Neural progenitor cell (in vitro differentiated cells): ENCODE measurements around the gene CTRB1. TPM values are rescaled to one million over a fixed set of nuclear protein-coding genes. Genes with fewer than 3 reads are reported as not detected.
"Not testable (repeated sequence)": the region's sequence is repeated elsewhere in the genome, so short reads cannot be mapped to it uniquely, and the experiment has no call there.

Experiments used
- DNase-seq: peaks from one replicate; pipeline ENCODE4 v3.0.0-alpha.2; 2016; ENCODE audit warnings: low spot score
- H2AFZ ChIP-seq: fragments of 200-600 bp; sonication (generic); replicated peaks from 2 replicates; pipeline ENCODE4 v1.6.1; 2016; ENCODE audit warnings: antibody characterized with exemption
- H3F3A ChIP-seq: fragments of 200-600 bp; sonication (generic); 2 replicates; pipeline ENCODE4 v1.6.1; 2016; ENCODE audit warnings: antibody characterized with exemption, low read depth
- H3K27ac ChIP-seq: fragments of 200-600 bp; sonication (generic); 2 replicates; pipeline ENCODE4 v1.5.1; 2016; ENCODE audit warnings: mild to moderate bottlenecking
- H3K27me3 ChIP-seq: fragments of 200-600 bp; sonication (generic); 2 replicates; pipeline ENCODE4 v1.6.1; 2016; ENCODE audit warnings: mild to moderate bottlenecking, moderate library complexity
- H3K36me3 ChIP-seq: fragments of 200-600 bp; sonication (generic); 2 replicates; pipeline ENCODE4 v1.5.1; 2016
- H3K4me1 ChIP-seq: fragments of 200-600 bp; sonication (generic); 2 replicates; pipeline ENCODE4 v1.6.1; 2016; ENCODE audit warnings: mixed run types
- H3K4me2 ChIP-seq: fragments of 200-600 bp; sonication (generic); 2 replicates; pipeline ENCODE4 v1.6.1; 2016
- H3K4me3 ChIP-seq: fragments of 200-600 bp; sonication (generic); 2 replicates; pipeline ENCODE4 v1.5.1; 2016
- H3K79me2 ChIP-seq: fragments of 200-600 bp; sonication (generic); 2 replicates; pipeline ENCODE4 v1.6.1; 2016; ENCODE audit warnings: low read depth
- H3K9ac ChIP-seq: fragments of 200-600 bp; sonication (generic); 2 replicates; pipeline ENCODE4 v1.6.1; 2016
- H3K9me3 ChIP-seq: fragments of 200-600 bp; sonication (generic); 2 replicates; pipeline ENCODE4 v1.5.1; 2016; ENCODE audit warnings: low read depth
- H4K20me1 ChIP-seq: fragments of 200-600 bp; sonication (generic); 2 replicates; pipeline ENCODE4 v1.6.1; 2016; ENCODE audit warnings: low read depth
- H3K27ac Mint-ChIP-seq: 3 replicates; pipeline ENCODE4 v1.8.0; 2021; ENCODE audit warnings: mixed read lengths
- H3K27me3 Mint-ChIP-seq: 2 replicates; pipeline ENCODE4 v1.8.0; 2022; ENCODE audit warnings: low read depth, mild to moderate bottlenecking, inconsistent platforms, moderate library complexity, mixed read lengths; ENCODE audit not compliant: insufficient read depth
- H3K36me3 Mint-ChIP-seq: 3 replicates; pipeline ENCODE4 v1.8.0; 2021; ENCODE audit warnings: mixed read lengths
- H3K4me1 Mint-ChIP-seq: 3 replicates; pipeline ENCODE4 v1.8.0; 2021; ENCODE audit warnings: mixed read lengths
- H3K4me3 Mint-ChIP-seq: 3 replicates; pipeline ENCODE4 v1.8.0; 2021; ENCODE audit warnings: mild to moderate bottlenecking, moderate library complexity, mixed read lengths
- H3K9me3 Mint-ChIP-seq: 3 replicates; pipeline ENCODE4 v1.8.0; 2020; ENCODE audit warnings: mixed read lengths
- EZH2 ChIP-seq: fragments of 200-600 bp; sonication (generic); IDR thresholded peaks from 2 replicates; pipeline ENCODE4 v1.6.1; 2017; ENCODE audit warnings: antibody characterized with exemption, mild to moderate bottlenecking, moderate library complexity
- EZH2phosphoT487 ChIP-seq: fragments of 200-600 bp; sonication (generic); IDR thresholded peaks from 2 replicates; pipeline ENCODE4 v1.6.1; 2017; ENCODE audit warnings: antibody characterized with exemption
- total RNA-seq: library from RNA; depleted of rRNA; stranded (reverse); fragments of >200 nt; gene quantifications from 2 replicates; pipeline ENCODE4 v1.2.3, GENCODE V29; 2015; ENCODE audit warnings: low replicate concordance
- TF ChIP-seq, protein P1 (sequence below): fragments of 200-600 bp; sonication (generic); IDR thresholded peaks from 2 replicates; pipeline ENCODE4 v1.5.1; 2017; ENCODE audit warnings: antibody characterized with exemption, mild to moderate bottlenecking

CTRB1 gene
- total RNA-seq, 1 donor from 2014 or later: not detected

DNA sequence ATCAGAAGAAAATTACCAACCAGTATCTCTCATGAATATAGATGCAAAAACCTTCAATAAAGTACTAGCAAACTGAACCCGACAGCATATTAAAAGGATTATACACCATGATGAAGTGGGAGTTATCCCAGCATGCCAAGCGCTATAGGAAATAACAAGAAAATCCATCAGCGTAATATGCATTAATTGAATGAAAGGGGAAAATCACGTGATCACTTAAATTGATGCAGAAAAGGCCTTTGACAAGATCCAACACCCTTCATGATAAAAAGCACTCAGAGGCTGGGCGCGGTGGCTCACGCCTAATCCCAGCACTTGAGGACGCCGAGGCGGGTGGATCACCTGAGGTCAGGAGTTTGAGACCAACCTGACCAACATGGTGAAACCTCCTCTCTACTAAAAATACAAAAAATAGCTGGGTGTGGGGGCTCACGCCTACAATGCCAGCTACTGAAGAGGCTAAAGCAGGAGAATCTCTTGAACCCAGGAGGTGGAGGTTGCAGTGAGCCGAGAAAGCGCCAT, 16.7 kb upstream of the CTRB1 start:
- no peaks in the 10 kb centered on the region for H3F3A ChIP-seq
- H3K4me3 ChIP-seq: no peak overlapping the region
- no peak for TF ChIP-seq EZH2phosphoT487
- peaks cover 6% of the 10 kb centered on the region for H3K4me1 Mint-ChIP-seq
- H3K9me3 ChIP-seq: no peaks in the 10 kb centered on the region
- DNase-seq: no peak
- no peaks in the 10 kb centered on the region for H3K27me3 ChIP-seq
- no peaks in the 10 kb centered on the region for H3K4me1 ChIP-seq
- no peak overlapping the region for H2AFZ ChIP-seq
- no peak overlapping the region for H3K4me3 Mint-ChIP-seq
- no peak overlapping the region for H3K27ac Mint-ChIP-seq
- H3K9ac ChIP-seq: no peak overlapping the region
- no peaks in the 10 kb centered on the region for H3K36me3 Mint-ChIP-seq
- H3K27me3 Mint-ChIP-seq: peaks cover 2% of the 10 kb centered on the region
- H4K20me1 ChIP-seq: no peaks in the 10 kb centered on the region
- no peaks in the 10 kb centered on the region for H3K9me3 Mint-ChIP-seq
- no peaks in the 10 kb centered on the region for H3K36me3 ChIP-seq
- H3K27ac ChIP-seq: no peak overlapping the region
- no peak overlapping the region for H3K4me2 ChIP-seq
- H3K79me2 ChIP-seq: no peaks in the 10 kb centered on the region

DNA sequence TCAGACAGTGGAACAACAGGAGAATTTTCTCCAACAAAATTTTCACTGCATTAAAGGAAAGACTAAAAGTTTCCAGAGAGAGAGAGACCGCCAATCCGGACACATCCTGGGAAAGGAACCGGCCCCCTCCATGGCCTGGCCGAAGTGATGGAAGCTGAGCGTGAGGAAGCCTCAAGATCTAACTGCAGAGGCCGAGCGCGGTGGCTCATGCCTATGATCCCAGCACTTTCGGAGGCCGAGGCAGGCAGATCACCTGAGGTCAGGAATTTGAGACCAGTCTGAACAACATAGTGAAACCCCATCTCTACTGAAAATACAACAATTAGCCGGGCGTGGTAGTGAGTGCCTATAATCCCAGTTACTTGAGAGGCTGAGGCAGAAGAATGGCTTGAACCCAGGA, 15.7 kb upstream of the CTRB1 start:
- Mint-ChIP-seq H3K9me3 (no peaks in the 10 kb centered on the region), H3K4me1 (peaks cover 6% of the 10 kb centered on the region), H3K27ac (no peak overlapping the region), H3K36me3 (no peaks in the 10 kb centered on the region), H3K4me3 (no peak overlapping the region), H3K27me3 (peaks cover 5% of the 10 kb centered on the region)
- Histone ChIP-seq H2AFZ (peak overlapping the region; percentile 10), H3F3A (no peaks in the 10 kb centered on the region), H3K79me2 (no peaks in the 10 kb centered on the region), H3K36me3 (no peaks in the 10 kb centered on the region), H3K4me2 (no peak overlapping the region), H4K20me1 (no peaks in the 10 kb centered on the region), H3K27me3 (no peaks in the 10 kb centered on the region), H3K4me1 (no peaks in the 10 kb centered on the region), H3K4me3 (no peak overlapping the region), H3K27ac (no peak overlapping the region), H3K9me3 (no peaks in the 10 kb centered on the region), H3K9ac (no peak overlapping the region)
- DNase-seq: no peak
- TF ChIP-seq, protein P1, sequence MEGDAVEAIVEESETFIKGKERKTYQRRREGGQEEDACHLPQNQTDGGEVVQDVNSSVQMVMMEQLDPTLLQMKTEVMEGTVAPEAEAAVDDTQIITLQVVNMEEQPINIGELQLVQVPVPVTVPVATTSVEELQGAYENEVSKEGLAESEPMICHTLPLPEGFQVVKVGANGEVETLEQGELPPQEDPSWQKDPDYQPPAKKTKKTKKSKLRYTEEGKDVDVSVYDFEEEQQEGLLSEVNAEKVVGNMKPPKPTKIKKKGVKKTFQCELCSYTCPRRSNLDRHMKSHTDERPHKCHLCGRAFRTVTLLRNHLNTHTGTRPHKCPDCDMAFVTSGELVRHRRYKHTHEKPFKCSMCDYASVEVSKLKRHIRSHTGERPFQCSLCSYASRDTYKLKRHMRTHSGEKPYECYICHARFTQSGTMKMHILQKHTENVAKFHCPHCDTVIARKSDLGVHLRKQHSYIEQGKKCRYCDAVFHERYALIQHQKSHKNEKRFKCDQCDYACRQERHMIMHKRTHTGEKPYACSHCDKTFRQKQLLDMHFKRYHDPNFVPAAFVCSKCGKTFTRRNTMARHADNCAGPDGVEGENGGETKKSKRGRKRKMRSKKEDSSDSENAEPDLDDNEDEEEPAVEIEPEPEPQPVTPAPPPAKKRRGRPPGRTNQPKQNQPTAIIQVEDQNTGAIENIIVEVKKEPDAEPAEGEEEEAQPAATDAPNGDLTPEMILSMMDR: no peak
- TF ChIP-seq EZH2phosphoT487: no peak
- TF ChIP-seq EZH2: no peak

DNA sequence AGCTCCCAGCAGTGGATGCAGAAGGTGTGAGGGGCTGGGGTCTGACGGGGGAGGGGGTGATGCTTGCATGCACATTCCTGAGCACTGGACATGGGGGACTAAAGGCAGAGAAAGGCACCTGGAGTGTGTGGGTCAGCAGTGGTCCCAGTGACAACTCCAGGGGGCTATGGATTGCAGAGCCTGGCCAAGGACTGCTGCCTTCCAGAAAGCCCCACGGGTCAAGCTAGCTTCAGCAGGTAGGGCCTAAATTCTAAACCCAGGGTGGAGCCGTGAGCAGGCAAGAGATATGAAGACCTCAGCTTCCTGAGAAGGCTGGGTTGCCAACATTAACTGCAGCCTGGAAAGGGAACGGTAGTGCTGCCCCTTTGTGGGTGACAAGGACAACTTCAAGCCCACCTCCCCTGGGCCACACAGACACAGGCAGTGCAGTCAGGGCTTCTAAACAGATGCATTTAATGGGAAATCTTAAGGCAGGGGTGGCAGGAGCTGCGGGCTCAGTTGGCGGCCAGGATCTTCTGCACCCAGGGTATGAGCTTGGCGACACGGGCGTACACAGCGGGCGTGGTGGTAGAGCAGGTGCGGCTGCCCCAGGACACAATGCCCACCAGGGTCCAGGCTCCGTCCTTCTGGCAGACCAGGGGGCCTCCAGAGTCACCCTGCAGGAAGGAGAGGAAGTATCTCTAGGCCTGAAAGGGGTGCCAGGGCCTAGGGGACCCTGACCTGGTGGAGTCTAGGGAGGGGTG, 14.9 kb upstream of the CTRB1 start:
- peaks cover 5% of the 10 kb centered on the region for H3K27me3 Mint-ChIP-seq
- H3K27me3 ChIP-seq: no peaks in the 10 kb centered on the region
- H3K9me3 ChIP-seq: no peaks in the 10 kb centered on the region
- H2AFZ ChIP-seq: no peak overlapping the region
- H3K27ac Mint-ChIP-seq: peak overlapping the region; percentile 29
- H4K20me1 ChIP-seq: no peaks in the 10 kb centered on the region
- no peaks in the 10 kb centered on the region for H3K36me3 Mint-ChIP-seq
- DNase-seq: no peak
- no peaks in the 10 kb centered on the region for H3K79me2 ChIP-seq
- TF ChIP-seq EZH2phosphoT487: no peak
- TF ChIP-seq, protein P1: no peak
- no peak for TF ChIP-seq EZH2
- H3K9ac ChIP-seq: no peak overlapping the region
- no peaks in the 10 kb centered on the region for H3K9me3 Mint-ChIP-seq
- no peaks in the 10 kb centered on the region for H3K36me3 ChIP-seq
- no peaks in the 10 kb centered on the region for H3F3A ChIP-seq
- H3K4me3 Mint-ChIP-seq: peak overlapping the region; percentile 65
- no peak overlapping the region for H3K27ac ChIP-seq
- no peak overlapping the region for H3K4me2 ChIP-seq
- H3K4me1 Mint-ChIP-seq: peaks cover 6% of the 10 kb centered on the region
- H3K4me3 ChIP-seq: no peak overlapping the region
- H3K4me1 ChIP-seq: no peaks in the 10 kb centered on the region

DNA sequence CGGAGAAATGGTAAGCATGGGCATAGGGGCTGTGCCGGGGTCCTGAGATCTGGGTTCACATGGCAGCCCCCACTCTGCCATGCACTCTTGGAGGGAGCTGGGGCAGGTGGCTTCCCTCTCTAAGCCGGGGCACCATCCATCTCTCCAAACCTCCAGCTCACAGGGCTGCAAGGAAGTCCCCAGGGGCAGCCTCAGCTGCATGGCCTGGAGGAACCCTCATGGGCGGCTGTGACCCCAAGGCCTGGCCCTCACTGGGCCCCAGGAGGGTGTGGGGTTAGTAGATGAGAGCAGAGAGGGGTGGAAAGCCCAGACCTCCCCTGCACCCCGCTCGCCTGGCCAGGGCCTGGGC, 14.4 kb upstream of the CTRB1 start:
- H3K79me2 ChIP-seq: no peaks in the 10 kb centered on the region
- no peak overlapping the region for H3K27ac ChIP-seq
- TF ChIP-seq EZH2: no peak
- TF ChIP-seq, protein P1: no peak
- H3K4me2 ChIP-seq: no peak overlapping the region
- H3K27ac Mint-ChIP-seq: no peak overlapping the region
- no peaks in the 10 kb centered on the region for H3K27me3 ChIP-seq
- H4K20me1 ChIP-seq: no peaks in the 10 kb centered on the region
- no peaks in the 10 kb centered on the region for H3K4me1 ChIP-seq
- no peak overlapping the region for H3K4me3 Mint-ChIP-seq
- no peak overlapping the region for H3K9ac ChIP-seq
- H3K9me3 ChIP-seq: no peaks in the 10 kb centered on the region
- H2AFZ ChIP-seq: no peak overlapping the region
- H3K27me3 Mint-ChIP-seq: peaks cover 5% of the 10 kb centered on the region
- no peaks in the 10 kb centered on the region for H3K36me3 ChIP-seq
- no peaks in the 10 kb centered on the region for H3K36me3 Mint-ChIP-seq
- no peak for DNase-seq
- H3F3A ChIP-seq: no peaks in the 10 kb centered on the region
- H3K4me3 ChIP-seq: no peak overlapping the region
- H3K9me3 Mint-ChIP-seq: no peaks in the 10 kb centered on the region
- H3K4me1 Mint-ChIP-seq: peaks cover 6% of the 10 kb centered on the region

DNA sequence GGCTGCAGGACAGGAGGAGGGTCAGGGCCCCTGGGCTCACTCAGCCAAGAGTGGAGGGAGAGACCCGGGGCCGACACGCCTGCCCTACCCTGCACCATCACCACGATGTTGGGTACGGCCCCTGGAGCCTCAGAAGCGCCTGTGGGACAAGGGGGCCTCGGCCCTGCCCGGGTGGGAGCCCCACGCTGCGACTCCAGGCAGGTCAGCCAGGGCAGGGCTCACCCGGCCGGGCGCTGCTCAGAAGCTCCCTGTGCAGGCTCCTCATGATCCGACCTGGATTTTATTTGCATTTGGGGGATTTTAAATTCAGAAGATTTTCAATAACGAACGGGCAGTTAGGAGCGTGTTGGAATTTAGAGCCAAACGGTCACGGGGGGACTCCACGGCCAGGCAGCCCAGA, 13.9 kb upstream of the CTRB1 start:
- not testable (repeated sequence) for H3K79me2 ChIP-seq, H3K27me3 Mint-ChIP-seq, H3K27ac Mint-ChIP-seq, H2AFZ ChIP-seq, H3K4me3 Mint-ChIP-seq, H3F3A ChIP-seq, H3K27me3 ChIP-seq, H3K4me1 ChIP-seq, H3K9me3 ChIP-seq, H3K4me1 Mint-ChIP-seq, H3K27ac ChIP-seq, H3K9ac ChIP-seq, H3K36me3 Mint-ChIP-seq, H3K4me3 ChIP-seq, DNase-seq, H3K4me2 ChIP-seq, H3K36me3 ChIP-seq, H4K20me1 ChIP-seq, H3K9me3 Mint-ChIP-seq

DNA sequence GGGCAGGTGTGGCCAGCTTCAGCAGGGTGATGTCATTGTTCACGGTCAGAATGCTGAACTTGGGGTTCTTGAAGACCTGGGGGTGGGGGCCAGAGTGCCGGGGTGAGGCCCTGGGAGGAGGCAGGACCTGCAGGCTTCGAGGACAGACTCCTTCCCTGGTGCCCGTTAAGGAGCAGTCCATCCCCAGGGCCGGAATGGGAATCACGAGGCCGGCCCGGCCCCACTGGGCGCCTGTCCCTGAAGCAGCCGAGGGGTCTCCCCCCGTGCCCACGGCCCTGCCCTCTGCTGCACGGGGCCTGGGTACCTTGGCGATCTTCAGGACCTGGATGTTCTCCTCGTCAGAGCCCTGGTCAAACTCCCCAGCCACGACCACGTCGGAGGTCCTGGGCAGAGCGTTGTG, 13.3 kb upstream of the CTRB1 start:
- not testable (repeated sequence) for H3K27me3 ChIP-seq, H3F3A ChIP-seq, H3K27ac ChIP-seq, H3K9me3 ChIP-seq, H3K36me3 ChIP-seq, H3K4me1 Mint-ChIP-seq, H3K36me3 Mint-ChIP-seq, H3K4me2 ChIP-seq, DNase-seq, H3K4me3 ChIP-seq, H3K4me3 Mint-ChIP-seq, H3K27ac Mint-ChIP-seq, H3K4me1 ChIP-seq, H3K9me3 Mint-ChIP-seq, H4K20me1 ChIP-seq, H2AFZ ChIP-seq, H3K9ac ChIP-seq, H3K79me2 ChIP-seq, H3K27me3 Mint-ChIP-seq
